Stomach (tissue), 4 donors: Measurements from ENCODE around the gene CYFIP1.

Source experiments
- CTCF ChIP-seq, 7 experiments: fragments of 450-650 bp in 4 of 7; fragments of 200-600 bp in 3 of 7; sonication (generic) in 3 of 7; IDR thresholded peaks; one replicate each; pipeline ENCODE4 v1.5.1; 2016 to 2019; ENCODE audit warnings: antibody characterized with exemption in 7 of 7, control low read depth in 2 of 7, mild to moderate bottlenecking in 1 of 7
- POLR2A ChIP-seq, 4 donors: fragments of 450-650 bp; IDR thresholded peaks; one replicate each; pipeline ENCODE4 v1.6.1; 2016; ENCODE audit warnings: antibody characterized with exemption in 4 of 4, control low read depth in 2 of 4, mild to moderate bottlenecking in 1 of 4, moderate library complexity in 1 of 4
- POLR2AphosphoS5 ChIP-seq, 3 donors: sonication (generic); formaldehyde crosslinking; IDR thresholded peaks; one replicate each; pipeline ENCODE4 v1.6.1; 2016; ENCODE audit warnings: antibody characterized with exemption in 3 of 3

- TF ChIP-seq POLR2A (IDR thresholded peaks at IDR 0.05) (no peak), CTCF (IDR thresholded peaks at IDR 0.05) (no peak), POLR2AphosphoS5 (IDR thresholded peaks at IDR 0.05) (no peak)
Observed at GRCh38 chr15:22962611-22963010, 17.6 kb downstream of the CYFIP1 start.
